Testis (tissue), 2 donors: Measurements from ENCODE around the gene MAGEA10.

Experiments
- POLR2A ChIP-seq: fragments of 450-650 bp; IDR thresholded peaks from one replicate; pipeline ENCODE4 v1.6.1; 2017; ENCODE audit warnings: antibody characterized with exemption, mild to moderate bottlenecking, moderate library complexity
- TF ChIP-seq, protein P1 (sequence below), 3 experiments: fragments of 450-650 bp in 2 of 3; fragments of 200-600 bp in 1 of 3; sonication (generic) in 1 of 3; IDR thresholded peaks; one replicate each; pipeline ENCODE4 v1.5.1; 2016 to 2019; ENCODE audit warnings: antibody characterized with exemption in 3 of 3, mild to moderate bottlenecking in 2 of 3, moderate library complexity in 1 of 3

DNA sequence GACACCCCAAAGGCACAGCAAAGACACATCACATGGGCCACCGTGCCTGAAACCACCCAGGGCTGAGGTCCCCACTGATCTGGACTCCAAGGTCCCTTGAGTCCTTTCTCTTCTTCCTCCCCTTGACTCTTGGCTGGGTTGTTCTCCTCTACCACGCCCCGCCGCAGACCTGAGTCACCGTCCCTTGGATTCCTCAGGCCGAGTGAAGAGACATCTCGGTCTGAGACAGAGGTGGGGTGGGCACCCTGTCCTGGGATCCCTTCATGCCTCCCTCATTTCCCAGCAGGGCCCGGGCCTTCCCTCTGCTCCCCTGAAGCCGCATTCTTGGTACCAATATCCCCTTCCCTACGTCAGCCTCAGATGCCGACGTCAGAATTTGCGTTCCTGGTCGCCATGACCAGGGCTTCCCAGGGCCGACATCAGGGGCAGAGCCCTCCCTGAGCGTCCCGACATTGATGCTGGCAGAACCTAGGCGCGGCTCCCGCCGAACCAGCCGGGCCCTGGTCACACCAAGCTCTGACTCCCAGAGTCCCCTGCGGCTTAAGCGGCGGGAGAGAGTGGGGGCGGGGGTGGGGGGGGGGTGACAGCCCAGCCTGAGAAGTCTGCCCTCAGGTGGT lies 498 bp downstream of the MAGEA10 start:
- TF ChIP-seq, protein P1, sequence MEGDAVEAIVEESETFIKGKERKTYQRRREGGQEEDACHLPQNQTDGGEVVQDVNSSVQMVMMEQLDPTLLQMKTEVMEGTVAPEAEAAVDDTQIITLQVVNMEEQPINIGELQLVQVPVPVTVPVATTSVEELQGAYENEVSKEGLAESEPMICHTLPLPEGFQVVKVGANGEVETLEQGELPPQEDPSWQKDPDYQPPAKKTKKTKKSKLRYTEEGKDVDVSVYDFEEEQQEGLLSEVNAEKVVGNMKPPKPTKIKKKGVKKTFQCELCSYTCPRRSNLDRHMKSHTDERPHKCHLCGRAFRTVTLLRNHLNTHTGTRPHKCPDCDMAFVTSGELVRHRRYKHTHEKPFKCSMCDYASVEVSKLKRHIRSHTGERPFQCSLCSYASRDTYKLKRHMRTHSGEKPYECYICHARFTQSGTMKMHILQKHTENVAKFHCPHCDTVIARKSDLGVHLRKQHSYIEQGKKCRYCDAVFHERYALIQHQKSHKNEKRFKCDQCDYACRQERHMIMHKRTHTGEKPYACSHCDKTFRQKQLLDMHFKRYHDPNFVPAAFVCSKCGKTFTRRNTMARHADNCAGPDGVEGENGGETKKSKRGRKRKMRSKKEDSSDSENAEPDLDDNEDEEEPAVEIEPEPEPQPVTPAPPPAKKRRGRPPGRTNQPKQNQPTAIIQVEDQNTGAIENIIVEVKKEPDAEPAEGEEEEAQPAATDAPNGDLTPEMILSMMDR (IDR thresholded peaks at IDR 0.05), result no peak
- no peak for TF ChIP-seq POLR2A
